NCI-H1694 (cell line): Measurements from ENCODE around the gene ACTN2.

Source experiments
- DNase-seq: peaks from one replicate; lab custom pipeline; 2025; lab: John Stamatoyannopoulos, UW

ACTN2 gene

DNA sequence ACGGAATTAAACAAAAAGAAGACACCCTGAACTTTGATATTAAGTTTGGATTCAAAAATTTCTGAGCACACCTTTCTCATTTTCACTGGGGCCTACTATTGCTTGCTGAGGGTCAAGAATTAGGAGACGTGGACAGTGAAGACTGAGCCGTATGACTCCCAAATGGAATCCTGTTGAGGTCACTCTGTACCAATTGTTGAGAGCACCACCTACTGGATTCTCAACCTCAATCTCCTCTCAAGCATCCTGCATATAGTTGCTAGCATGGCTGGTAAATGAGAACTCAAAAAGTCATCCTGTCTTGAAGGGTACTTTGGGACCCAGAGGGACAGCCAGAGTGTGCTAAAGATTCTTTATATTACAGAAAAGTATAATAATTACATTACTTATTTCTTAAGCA, 88.6 kb downstream of the ACTN2 start:
- DNase-seq = no peak

DNA sequence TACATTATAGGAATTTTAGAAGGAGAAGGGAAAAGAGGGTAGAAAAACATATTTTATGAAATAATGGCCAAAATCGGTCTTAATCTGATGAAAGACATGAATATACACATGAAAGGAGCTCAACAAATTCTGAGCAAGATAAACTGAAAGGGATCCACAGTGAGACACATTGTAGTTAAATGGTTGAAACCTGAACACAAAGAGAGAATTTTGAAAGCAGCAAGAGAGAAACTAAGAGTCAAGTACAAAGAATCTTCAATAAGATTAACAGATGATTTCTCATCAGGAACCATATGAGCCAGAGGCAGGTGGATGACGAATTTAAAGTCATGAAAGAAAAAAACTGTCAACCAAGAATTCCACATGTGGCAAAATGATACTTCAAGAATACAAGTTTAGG, 93.0 kb downstream of the ACTN2 start:
- no peak for DNase-seq

DNA sequence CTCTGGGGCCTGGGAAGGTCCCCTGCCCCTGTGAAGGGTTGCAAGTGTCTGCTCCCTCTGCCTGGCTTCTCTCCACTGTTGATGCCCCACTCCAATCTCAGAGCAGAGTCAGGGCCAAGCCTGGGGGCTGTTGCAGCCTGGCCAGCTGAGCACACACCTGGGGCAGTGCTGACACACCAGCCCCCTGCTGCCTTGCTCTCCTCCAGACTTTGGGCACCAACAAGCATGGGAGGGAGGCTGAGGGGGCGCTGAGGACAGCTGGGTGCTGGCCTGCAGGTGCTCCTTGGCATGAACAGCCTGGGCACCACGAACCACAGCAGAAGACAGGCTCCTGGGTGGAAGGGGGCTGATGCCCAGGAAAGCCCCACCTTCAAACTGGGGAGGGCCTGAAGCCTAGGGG, 99.2 kb downstream of the ACTN2 start:
- DNase-seq = no peak

- DNase-seq = no peak
Measured at GRCh38 chr1:236786453-236786852, 100.2 kb downstream of the ACTN2 start.

GRCh38 chr1:236794585-236795034, 108.3 kb downstream of the ACTN2 start:
- DNase-seq = no peak

DNA sequence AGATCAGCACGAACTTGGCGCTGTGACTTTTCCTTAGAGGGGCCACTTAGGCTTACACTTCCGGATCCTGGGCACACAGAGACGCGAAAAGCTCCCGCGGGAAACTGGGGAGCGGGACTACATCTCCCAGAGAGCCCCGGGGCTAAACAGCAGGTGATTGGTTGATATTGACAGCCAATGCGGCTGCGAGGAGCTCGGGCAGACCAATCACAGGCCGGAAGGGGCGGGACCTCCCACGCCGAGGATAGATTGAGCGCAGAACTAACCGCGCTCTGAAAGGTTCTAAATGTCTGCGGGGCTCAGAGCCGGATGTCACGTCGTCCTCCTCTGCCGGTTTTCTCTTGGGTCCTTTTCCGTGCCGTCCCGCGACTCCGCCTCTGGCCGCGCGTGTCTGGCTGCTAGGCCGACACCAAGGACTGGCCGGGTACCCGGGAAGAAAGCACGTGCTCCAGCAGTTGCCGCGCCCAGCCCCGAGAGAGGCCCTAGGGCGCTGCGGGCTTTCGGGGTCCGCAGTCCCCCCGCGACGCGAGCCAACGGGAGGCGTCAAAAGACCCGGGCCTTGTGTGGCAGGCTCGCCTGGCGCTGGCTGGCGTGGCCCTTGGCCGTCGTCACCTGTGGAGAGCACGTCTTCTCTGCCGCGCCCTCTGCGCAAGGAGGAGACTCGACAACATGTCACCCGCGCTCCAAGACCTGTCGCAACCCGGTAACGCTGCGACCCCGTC, 108.9 kb downstream of the ACTN2 start, which contains the start of gene MTR:
TSS of gene MTR (plus strand) at position 258 of the 722 bp plus-strand sequence. CDS start at position 670, 412 bp downstream.
- peak; percentile 99 for DNase-seq

GRCh38 chr1:236795757-236796667, 109.7 kb downstream of the ACTN2 start:
- DNase-seq = no peak

- DNase-seq = no peak
Measured at GRCh38 chr1:236799001-236799400, 112.7 kb downstream of the ACTN2 start.

DNA sequence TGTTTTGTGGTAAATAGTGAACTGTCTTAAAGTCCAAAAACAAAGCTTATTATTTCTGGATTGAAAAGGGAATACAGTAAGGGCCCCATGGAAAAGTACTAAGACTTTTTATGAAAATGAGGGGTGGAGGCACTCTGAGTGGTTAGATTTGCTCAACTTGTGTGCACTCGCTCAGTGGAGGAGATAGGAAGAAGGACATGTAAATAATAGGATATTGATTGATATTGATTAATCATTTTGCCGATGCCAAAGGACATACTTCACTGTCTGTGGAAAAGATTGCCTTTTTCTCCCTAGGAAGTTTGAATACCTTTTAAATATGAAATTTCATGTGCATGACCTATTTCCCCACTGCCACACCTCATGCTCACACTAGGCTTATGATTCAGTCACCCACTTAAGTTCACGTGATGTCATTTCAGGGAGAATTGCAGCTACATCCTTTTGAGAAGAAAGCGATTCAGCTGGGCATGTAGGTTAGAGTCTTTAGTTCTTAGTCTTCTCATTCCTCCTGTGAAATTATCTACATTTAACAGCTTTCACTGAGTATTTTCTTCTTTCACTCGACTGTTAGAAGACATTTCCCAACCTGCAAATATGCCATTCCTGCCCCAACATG, 113.8 kb downstream of the ACTN2 start:
- DNase-seq = no peak

DNA sequence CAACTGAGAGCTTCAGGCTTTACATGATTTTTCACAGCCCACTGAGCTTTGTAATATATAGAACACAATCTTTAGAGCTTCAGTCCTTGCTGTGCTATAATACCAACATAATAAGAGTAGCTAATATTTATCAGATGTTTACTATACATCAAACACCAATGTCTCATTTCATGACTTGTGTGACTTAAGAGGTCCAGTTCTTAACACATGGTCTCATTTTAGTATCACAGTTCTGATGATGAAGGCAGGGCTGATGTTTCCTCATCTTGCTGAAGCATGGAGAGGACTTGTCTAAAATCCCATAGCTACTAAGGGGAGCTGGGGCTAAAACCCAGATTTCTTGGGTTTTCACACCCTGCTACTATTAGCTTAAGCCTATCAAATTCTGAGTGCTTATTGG, 114.3 kb downstream of the ACTN2 start:
- DNase-seq = no peak

- DNase-seq = no peak
Measured at GRCh38 chr1:236802264-236802663, 116.0 kb downstream of the ACTN2 start.

DNA sequence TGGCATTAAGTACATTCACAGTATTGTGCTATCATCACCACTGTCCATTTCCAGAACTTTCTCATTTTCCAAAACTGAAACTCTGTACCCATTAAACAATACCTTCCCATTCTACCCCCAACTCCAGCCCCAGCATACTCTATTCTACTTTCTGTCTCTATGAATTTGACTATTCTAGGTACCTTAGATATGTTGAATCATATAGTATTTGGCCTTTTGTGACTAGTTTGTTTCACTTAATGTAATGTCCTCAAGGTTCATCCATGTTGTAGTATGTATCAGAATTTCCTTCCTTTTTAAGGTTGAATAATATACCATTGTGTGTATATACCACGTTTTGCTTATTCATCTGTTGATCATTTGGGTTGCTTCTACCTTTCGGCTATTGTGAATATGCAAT, 120.3 kb downstream of the ACTN2 start:
- no peak for DNase-seq

GRCh38 chr1:236808005-236808404, 121.7 kb downstream of the ACTN2 start:
- no peak for DNase-seq

GRCh38 chr1:236808564-236809130, 122.3 kb downstream of the ACTN2 start:
- DNase-seq = no peak

- DNase-seq = peak; percentile 3
Measured at GRCh38 chr1:236809148-236809547, 122.8 kb downstream of the ACTN2 start.

GRCh38 chr1:236810018-236810417, 123.7 kb downstream of the ACTN2 start:
- DNase-seq = no peak

- DNase-seq = no peak
Measured at GRCh38 chr1:236812334-236813030, 126.2 kb downstream of the ACTN2 start.
